Colonic mucosa (tissue), 4 donors: Measurements from ENCODE around the gene PPP1R11. TPM values are rescaled to one million over a fixed set of nuclear protein-coding genes. Genes with fewer than 3 reads are reported as not detected.

ENCODE experiments used
- DNase-seq: peaks from one replicate; pipeline ENCODE4 v3.0.0-alpha.2; 2020
- H3K27ac ChIP-seq: fragments of 200-600 bp; one replicate; pipeline ENCODE4 v1.8.0; 2021
- H3K27me3 ChIP-seq: fragments of 200-600 bp; one replicate; pipeline ENCODE4 v1.8.0; 2021
- H3K36me3 ChIP-seq: fragments of 200-600 bp; one replicate; pipeline ENCODE4 v1.8.0; 2021
- H3K4me1 ChIP-seq: fragments of 200-600 bp; one replicate; pipeline ENCODE4 v1.8.0; 2021; ENCODE audit warnings: mild to moderate bottlenecking
- H3K4me3 ChIP-seq: fragments of 200-600 bp; one replicate; pipeline ENCODE4 v1.8.0; 2021
- H3K9ac ChIP-seq, 2 donors: one replicate each; pipeline ENCODE4 v1.7.0; 2013; ENCODE audit warnings: control low read depth in 2 of 2, low read depth in 2 of 2, low read length in 2 of 2
- H3K9me3 ChIP-seq: fragments of 200-600 bp; one replicate; pipeline ENCODE4 v1.8.0; 2021
- CTCF ChIP-seq: fragments of 200-600 bp; IDR thresholded peaks from one replicate; pipeline ENCODE4 v1.8.0; 2022; ENCODE audit warnings: antibody characterized with exemption, mild to moderate bottlenecking
- intact Hi-C: fragments of 100-400 bp; cut with DNase I; formaldehyde crosslinking; loops from one replicate; pipeline ENCODE4 v1.14.1; 2022
- total RNA-seq, 2 donors: library from RNA; stranded (reverse); fragmentation: NEBNext Ultra II Directional in 1 of 2; extraction: Animal tissue kit (Norgen Biotek cat#: 25700) in 1 of 2; gene quantifications; one replicate each; pipeline ENCODE4 v1.2.1, GENCODE V29; 2021
- donor health status: healthy.
- donor health status: DM: no; HTN: no; CAD: no.
- donor health status: DM: no; HTN: no; CAD: no.

PPP1R11 gene
- total RNA-seq, 2 donors from 2014 or later, result 77.9 to 87.1 TPM

DNA sequence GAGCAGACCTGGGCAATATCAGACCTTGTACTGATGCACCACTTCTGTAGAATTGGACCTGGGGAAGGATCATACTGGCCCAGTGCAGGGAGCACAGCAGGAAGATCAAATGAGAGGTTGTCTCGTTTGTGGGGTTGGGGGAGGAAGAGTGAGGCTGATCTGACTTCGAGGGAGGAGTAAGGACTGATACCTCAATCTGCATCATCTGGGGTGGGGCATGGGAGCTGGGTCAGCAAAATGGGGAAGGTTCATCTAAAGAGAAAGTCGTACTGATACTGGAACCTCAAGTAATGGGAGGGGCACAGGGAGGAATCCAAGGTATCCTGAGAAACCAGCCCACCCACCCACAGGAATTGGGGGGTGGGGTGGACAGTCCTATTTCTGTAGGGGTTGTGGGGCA, 4.9 kb downstream of the PPP1R11 start:
- Histone ChIP-seq H3K27ac (no peak overlapping the region), H3K9me3 (no peaks in the 10 kb centered on the region), H3K27me3 (peaks cover 30% of the 10 kb centered on the region), H3K4me3 (no peak overlapping the region), H3K4me1 (peaks cover 6% of the 10 kb centered on the region), H3K36me3 (no peaks in the 10 kb centered on the region), H3K9ac (no peak overlapping the region)
- no peak for DNase-seq
- TF ChIP-seq CTCF, result no peak
- intact Hi-C loops, result no loop called here

GRCh38 chr6:30073489-30074235, 6.7 kb downstream of the PPP1R11 start:
- DNase-seq, result peak; percentile 43
- intact Hi-C loops, result no loop called here
- Histone ChIP-seq H3K9me3 (no peaks in the 10 kb centered on the region), H3K27me3 (peaks cover 30% of the 10 kb centered on the region), H3K4me3 (no peak overlapping the region), H3K9ac (no peak overlapping the region), H3K36me3 (no peaks in the 10 kb centered on the region), H3K27ac (no peak overlapping the region), H3K4me1 (peaks cover 6% of the 10 kb centered on the region)
- TF ChIP-seq CTCF, result no peak

GRCh38 chr6:30074331-30075093, 7.5 kb downstream of the PPP1R11 start:
- no peaks in the 10 kb centered on the region for H3K36me3 ChIP-seq
- DNase-seq, result peak; percentile 42
- H3K9me3 ChIP-seq, result no peaks in the 10 kb centered on the region
- peaks cover 6% of the 10 kb centered on the region for H3K4me1 ChIP-seq
- intact Hi-C loops, result no loop called here
- peak overlapping the region; percentile 36 for H3K4me3 ChIP-seq
- TF ChIP-seq CTCF, result no peak
- H3K9ac ChIP-seq, result peak overlapping the region; percentile 6 to 29
- peaks cover 30% of the 10 kb centered on the region for H3K27me3 ChIP-seq
- H3K27ac ChIP-seq, result no peak overlapping the region

DNA sequence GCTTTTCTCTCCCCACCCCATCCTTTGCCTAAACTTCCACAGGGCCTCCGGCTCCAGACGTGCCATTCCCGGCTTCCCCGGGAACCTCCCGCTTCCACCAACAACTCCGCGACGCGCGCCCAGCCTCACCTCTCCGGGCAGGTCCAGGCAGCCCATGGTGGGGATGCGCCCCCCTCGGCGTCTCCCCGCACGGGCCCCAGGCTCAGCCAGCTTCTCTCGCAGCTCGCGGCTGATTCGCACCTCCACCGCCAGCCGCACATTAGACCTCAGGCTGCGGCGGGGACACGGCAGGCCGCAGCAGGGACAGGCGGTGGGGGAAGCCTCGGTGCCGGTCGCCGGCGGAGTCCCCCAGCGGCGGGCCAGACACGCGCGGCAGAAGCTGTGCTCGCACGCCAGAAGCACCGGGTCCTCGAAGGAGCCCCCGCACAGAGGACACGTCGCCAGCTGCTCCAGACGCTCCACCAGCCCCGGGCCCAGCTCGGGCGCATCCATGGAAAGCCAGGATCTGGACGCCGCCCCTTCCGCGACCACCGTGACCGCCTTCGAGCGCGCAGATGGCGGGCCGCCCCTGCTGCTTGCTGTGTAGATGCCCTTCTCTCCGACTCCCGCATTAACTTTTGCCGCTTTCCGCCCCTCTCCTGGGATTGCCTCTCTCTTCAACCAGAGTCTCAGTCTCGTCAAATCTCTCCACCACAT, 8.2 kb downstream of the PPP1R11 start, which contains the start of gene RNF39:
TSS of gene RNF39 (minus strand) at position 676 of the 696 bp plus-strand sequence. CDS start at position 492, 184 bp downstream.
- Histone ChIP-seq H3K4me1 (peaks cover 6% of the 10 kb centered on the region), H3K27ac (no peak within 1 kb of the TSS), H3K27me3 (peaks cover 30% of the 10 kb centered on the region), H3K36me3 (no peaks in the 10 kb centered on the region), H3K9me3 (no peaks in the 10 kb centered on the region), H3K4me3 (peak within 1 kb of the TSS; percentile 36), H3K9ac (peak within 1 kb of the TSS; percentile 28 to 51)
- DNase-seq, result no peak
- no peak for TF ChIP-seq CTCF
- intact Hi-C loops, result no loop called here
